HG02642 (cell line): Measurements from ENCODE around the gene SH3RF3.

Experiments
- ATAC-seq: cut with Tn5 transposase; IDR thresholded peaks from one replicate; pipeline ENCODE4 v1.9.1; 2021; ENCODE audit warnings: mild to moderate bottlenecking; ENCODE audit not compliant: unreplicated experiment, poor library complexity

SH3RF3 gene

GRCh38 chr2:109196081-109196875 lies 67.3 kb downstream of the SH3RF3 start:
- no peak for ATAC-seq

GRCh38 chr2:109197491-109198418 lies 68.8 kb downstream of the SH3RF3 start:
- ATAC-seq: no peak

- ATAC-seq: no peak
These were observed 70.8 kb downstream of the SH3RF3 start for GRCh38 chr2:109199790-109200189.

- ATAC-seq: no peak
These were observed 71.8 kb downstream of the SH3RF3 start for GRCh38 chr2:109200616-109201464.

- ATAC-seq: no peak
These were observed 72.7 kb downstream of the SH3RF3 start for GRCh38 chr2:109201465-109202327.

GRCh38 chr2:109202486-109202885 lies 73.5 kb downstream of the SH3RF3 start:
- no peak for ATAC-seq

- ATAC-seq: no peak
These were observed 74.4 kb downstream of the SH3RF3 start for GRCh38 chr2:109203246-109204011.

- ATAC-seq: no peak
These were observed 75.4 kb downstream of the SH3RF3 start for GRCh38 chr2:109204412-109204811.

- no peak for ATAC-seq
These were observed 76.4 kb downstream of the SH3RF3 start for GRCh38 chr2:109205447-109205846.

- ATAC-seq: no peak
These were observed 77.7 kb downstream of the SH3RF3 start for GRCh38 chr2:109206569-109207146.

GRCh38 chr2:109207176-109207575 lies 78.2 kb downstream of the SH3RF3 start:
- ATAC-seq: no peak

- ATAC-seq: no peak
These were observed 79.3 kb downstream of the SH3RF3 start for GRCh38 chr2:109208071-109208950.

- no peak for ATAC-seq
These were observed 79.9 kb downstream of the SH3RF3 start for GRCh38 chr2:109208951-109209335.

- no peak for ATAC-seq
These were observed 80.4 kb downstream of the SH3RF3 start for GRCh38 chr2:109209412-109209811.

GRCh38 chr2:109209941-109210340 lies 80.9 kb downstream of the SH3RF3 start:
- ATAC-seq: no peak

GRCh38 chr2:109210431-109211200 lies 81.6 kb downstream of the SH3RF3 start:
- no peak for ATAC-seq

GRCh38 chr2:109211315-109211714 lies 82.3 kb downstream of the SH3RF3 start:
- ATAC-seq: no peak
